ENCODE data around the gene CIC.

DNA sequence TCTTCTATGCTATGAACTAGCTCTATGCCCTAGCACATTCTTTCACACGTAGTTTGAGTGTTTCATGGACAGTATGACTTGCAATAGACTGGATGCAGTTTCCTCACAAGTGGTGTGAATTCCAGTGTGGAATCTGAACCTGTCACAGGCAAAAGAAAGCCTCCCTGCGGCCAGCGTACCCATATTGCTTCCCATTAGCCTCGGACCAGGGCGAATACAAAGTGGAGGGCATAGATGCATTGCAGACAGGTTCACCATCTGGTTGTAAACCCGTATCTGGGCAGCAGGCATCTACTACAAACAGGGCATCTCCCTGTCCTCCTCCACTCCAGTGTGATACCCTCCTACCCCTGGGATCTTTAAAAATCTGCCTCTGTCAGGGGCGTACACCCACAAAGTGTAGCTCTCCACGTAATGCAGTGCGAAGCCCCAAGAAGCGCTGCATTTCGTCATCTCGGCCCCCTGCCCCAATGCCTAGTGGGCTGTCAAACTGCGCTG is 1.4 kb upstream of the CIC start:
- TF ChIP-seq POLR2A (IDR thresholded peaks at IDR 0.05; ENCODE audit: low read depth, low read length) (no peak), POLR2AphosphoS5 (IDR thresholded peaks at IDR 0.05; ENCODE audit: low read depth, low read length) (no peak), TAF1 (IDR thresholded peaks at IDR 0.05; ENCODE audit: low read depth, low read length) (no peak), PAX5 (IDR thresholded peaks at IDR 0.05; ENCODE audit: insufficient read depth, low read length, severe bottlenecking) (no peak), POU2F2 (IDR thresholded peaks at IDR 0.05; ENCODE audit: low read depth, low read length) (no peak)
